GM21529 (cell line): ENCODE data around the gene DCDC1.

ENCODE experiments used
- ATAC-seq: cut with Tn5 transposase; IDR thresholded peaks from one replicate; pipeline ENCODE4 v1.9.1; 2021; ENCODE audit not compliant: unreplicated experiment

Gene DCDC1

DNA sequence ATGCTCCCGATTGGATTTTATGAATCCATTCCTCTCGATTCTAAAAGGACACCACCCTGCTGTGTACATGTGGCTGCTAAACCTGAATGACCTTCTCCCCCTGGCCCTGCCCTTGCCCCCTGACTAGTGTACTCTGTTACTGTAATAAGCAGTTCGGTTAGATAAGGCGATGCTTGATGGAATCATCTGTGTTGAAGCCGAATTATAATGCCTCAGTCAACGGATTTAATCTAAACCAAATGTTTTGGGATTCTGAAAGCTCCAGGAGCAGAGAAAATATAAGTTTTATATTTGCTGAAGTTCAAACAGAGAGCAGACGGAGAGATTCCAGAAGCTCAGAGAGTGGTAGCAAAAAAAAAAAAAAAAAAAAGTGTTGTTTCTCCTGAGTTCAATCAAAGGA is 508.0 kb downstream of the DCDC1 start:
- no peak for ATAC-seq

DNA sequence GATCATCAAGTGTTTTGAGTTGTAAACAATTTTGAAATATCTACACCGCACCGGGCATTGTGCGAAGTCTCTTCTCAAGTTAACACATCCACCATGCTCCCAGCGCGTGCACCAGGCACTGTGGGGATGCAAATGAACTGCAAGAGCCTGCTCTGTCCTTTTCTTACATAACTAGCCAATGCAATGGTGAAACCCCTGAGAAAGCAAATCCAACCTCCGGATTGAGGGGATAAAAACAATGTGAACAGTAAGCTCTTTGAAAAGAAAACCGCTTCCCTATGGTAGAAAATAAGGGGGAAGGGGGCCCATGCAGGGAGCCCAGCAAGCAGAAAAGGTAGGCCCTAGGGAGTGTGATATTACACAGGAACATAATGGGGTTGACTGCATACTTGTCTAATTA is 508.5 kb downstream of the DCDC1 start:
- ATAC-seq: no peak

DNA sequence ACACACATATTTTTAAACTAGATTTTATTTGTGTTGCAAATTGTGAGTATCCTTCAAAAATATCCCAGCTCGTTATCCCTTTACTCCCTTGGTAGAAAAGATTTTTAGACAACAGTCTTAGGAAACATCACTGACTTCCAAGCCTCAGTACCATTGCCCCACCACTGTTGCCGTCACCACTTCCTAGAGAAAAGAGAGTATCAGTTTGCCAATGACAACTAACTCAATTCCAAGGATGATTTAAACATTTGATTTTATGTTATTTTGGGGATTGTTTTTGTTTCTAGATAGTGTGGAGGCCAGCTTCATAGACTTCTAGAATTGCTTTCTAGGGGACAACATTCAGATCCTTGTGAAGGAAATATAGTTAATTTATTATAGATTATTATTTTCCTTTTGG is 509.4 kb downstream of the DCDC1 start:
- ATAC-seq: no peak

DNA sequence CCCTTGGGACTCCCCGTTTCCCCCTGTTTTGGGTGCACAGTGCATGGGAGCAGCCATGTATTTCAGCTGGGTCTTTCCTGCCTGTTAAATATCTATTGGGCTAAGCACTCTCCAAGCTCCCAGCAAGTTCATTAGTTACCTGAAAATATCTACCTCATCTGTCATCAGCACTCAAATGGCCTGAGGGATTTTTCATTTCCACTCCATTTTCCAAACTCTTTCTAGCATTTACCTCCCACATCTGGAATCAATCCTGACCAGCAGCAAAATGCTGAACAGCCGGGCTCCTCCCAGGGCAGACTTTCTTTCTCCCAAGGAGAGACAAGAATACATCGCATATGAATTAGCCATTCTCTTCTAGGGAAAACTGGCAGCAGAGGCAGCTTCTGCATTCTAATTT is 509.9 kb downstream of the DCDC1 start:
- ATAC-seq: no peak

DNA sequence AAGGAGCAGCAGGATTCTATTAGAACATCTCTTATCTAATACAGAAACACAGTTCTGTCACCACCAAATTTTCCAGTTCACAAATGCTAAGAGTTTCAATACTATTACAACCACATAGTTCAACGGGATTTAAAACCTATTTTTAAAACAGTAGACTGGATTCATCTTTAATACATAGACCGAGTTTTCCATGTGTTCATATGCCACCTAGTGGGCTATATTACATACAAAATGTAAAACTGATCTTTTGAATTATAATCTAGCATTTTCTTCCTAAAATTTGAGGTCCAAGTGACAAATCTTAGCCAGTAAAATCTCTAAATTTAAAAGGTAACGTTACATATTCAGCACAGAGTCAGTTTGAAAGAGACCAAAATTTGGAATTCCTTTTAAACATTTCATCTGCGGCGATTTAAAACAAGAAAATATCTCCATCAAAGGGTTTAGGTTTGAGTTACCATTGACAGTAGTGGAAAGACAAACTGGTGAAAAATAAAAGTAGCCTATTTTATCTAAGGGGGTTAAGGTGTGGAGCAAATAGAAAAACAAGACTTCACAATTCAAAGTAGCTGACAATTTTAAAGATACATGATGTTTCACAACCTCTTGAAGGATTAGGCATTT is 514.0 kb downstream of the DCDC1 start:
- no peak for ATAC-seq

DNA sequence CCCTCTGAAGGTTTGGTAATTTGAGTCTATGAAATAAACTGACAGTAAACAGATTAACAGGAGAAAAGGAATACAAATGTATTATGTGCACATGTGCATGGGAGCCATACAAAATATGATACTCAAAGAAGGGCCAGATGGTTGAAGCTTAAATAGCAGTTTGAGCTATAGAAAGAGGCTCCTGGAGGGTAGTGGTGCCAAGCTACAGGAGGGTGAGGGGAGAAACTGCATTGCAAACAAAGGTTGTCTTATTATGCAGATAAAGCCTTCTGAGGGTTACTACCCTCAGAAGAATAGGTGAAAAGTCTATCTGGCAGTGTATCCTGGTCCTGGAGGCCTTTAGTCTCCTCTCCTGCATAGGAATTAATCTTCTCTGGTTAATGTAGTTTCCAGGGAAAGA is 516.1 kb downstream of the DCDC1 start:
- ATAC-seq: no peak

DNA sequence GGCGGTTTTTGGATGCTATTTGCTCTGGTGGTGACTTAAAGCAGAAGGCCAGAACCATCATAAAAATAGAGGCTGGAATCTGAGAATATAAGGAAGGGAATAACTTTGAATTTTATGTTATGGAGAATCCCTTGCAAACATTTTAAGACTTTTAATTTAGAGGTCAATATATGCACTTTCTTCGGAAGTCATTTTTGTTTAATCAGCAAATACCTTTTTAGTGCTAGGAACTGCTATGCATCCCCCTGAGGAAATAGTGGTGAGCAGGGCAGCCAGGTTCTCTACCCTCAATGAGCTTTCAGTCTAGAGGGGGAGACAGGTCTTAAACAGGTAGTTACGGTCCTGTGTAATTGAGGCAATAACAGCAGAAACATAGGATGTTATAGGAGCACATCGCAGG is 516.9 kb downstream of the DCDC1 start:
- ATAC-seq: no peak

DNA sequence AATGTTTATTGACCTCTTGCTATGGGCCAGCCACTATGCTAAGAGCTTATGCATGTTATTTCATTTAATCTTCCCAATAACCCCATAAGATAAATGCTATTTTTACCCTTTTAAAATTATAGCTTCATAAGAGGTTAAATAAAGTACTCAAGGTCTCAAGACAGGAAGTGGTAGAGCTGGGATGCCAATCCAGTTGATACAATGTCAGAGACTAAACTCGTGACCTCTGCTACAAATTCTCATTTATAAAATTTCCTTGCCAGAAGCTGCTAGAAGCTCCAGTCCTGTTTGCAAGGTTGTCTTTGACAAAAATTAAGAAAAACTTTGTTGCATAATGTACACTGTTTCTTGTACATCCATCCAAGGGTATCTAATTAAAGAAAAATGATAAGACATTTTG is 517.4 kb downstream of the DCDC1 start:
- no peak for ATAC-seq

DNA sequence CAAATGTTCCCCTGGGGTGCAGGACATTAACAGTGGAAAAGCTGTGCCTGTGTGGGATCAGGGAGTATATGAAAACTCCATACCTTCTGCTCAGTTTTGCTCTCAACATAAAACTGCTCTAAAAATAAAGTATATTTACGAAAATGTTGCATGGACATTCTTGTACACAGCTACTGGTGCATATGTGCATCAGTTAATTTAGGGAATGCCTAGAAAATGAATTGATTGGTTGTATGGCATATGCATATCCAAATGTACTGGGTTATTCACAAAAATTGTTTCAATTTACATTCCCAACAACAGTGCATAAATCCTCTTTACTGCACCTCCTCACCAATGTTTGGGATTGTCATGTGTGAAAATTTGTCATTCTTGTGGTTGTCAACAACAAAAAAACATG is 532.3 kb downstream of the DCDC1 start:
- ATAC-seq: no peak

DNA sequence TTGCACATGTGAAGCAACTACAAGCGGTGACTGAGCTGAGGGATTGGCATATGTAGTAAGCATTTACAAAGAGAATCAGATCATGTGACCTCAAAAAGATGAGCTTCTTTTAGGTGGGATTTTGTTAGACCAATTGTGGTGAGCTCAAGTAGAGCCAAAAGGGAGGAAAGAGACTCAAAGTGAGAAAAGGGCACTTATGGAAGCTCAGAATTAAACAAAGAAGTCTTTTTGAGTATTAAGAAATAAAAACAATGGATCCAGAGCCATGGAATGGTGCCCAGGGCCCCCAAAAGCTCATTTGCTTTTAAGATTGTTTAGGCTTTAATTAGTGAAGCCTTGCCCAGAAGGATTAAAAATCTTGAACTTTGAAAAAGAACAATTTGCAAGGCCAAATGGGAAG is 536.7 kb downstream of the DCDC1 start:
- ATAC-seq: no peak

DNA sequence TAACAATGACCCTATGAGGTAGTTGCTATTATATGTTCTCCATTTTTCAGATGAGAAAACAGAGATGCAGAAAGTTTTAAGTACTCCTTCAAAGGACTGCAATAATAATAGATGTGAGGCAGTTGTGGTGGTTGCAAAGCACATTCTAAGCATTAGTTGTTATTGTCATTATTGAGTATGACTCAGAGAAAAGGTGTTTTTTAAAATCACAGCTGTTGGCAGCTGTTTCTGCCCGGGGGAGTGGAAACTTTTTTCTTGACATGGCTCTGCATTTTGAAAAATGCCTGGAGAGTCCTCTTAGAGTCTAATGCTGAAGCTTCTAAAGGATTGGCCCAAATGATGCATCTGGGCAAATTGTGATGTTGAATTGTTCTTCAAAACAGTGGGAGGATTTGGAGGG is 538.9 kb downstream of the DCDC1 start:
- ATAC-seq: no peak

DNA sequence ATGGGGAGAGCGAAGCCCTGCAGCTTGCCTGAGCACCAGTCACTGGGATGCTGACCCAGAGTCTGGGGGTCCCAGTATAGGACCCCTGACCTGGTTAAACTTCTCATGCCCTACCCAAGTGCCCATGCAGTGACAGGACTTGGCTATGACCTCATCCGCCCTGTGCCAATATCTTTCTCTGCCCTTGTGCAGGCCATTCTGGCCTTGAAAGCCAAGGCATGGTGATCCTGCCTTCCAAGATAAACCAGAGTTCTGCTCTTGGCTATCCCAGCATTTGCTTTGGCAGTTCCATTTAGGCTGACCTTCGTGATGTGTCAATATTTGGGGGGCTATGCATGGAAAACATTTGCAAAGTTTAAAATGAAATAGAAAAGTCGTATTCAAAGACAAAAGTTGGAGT is 542.6 kb downstream of the DCDC1 start:
- ATAC-seq: no peak

DNA sequence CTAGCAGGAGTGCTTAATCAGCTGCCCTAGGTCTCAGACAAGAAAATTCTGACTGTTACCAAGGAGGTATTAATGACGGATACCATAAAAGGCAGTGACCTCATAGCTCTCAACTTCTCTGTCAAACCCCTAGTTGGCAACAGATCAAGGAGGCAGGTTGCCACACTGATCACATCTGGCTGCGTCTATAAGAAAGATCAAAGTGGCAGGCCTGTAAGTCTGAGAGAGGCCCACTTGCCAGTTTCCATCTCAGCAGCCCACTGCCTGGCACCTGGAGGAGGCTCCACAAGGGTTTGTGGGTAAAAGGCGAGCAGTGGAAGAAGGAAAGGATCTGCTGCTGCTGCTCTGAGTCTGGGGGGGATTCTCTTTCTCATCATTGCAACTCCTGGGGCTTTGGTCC is 543.8 kb downstream of the DCDC1 start:
- ATAC-seq: no peak

DNA sequence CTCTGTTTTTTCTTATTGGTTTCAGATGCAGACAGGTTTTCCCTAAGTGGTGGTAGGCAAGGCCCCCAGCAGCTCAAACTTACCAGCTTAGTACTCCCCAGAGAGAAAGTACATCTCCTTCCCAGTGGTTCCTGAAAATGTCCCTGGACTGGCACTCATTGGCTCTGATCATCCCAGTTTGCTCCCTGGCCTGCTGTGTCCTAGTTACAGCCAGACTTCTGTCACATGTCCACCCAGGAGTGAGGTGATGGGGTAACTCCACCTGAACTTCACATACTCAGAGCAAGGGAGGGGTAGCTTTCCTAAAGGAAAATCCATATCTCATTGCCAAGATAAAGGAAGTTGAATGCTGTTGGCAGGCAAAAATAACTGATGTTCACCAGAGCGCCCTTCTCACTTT is 546.4 kb downstream of the DCDC1 start:
- ATAC-seq: no peak

DNA sequence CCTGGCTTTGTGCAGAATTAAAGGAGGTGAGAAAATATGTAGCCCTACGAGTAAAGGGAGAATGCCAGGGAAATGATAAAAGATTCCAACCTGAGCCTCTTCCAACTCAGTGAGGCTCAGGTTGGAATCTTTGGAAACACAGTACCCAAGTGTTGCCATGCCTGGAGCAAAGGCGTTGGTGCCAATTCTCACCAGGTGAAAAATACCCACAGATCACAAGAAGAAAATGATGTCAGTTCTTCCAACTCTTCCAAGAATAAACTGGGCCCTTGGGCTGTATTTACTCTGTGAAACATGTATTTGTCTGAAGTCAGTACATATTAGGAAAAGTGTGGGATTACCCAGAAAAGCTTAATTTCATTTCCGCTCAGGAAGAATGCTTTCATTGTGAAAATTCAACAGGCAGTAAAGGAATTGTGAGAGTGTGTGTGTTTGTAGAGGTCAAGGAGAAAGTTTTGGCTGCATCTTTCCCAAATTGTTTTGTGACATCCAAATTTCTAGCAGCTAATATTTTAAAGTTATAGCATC is 548.0 kb downstream of the DCDC1 start:
- ATAC-seq: no peak

DNA sequence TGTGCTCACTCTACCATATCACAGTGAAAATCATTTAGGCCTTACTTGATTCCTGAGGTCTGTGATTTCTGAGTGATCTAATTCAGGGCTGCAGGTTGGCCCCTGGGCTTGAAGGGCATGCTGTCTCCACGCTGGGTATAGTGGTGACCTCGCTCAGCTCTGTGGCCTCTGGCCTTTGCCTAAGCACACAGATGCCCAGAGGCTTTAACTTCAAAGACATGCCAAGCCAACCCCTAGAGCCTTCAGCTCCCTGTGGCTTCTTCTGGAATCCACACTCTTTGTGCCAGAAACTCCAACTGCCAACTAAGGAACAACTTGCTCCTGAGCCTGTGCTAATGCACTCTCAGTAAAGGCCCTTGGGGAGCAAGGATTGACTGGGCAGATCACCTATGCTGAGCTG is 550.8 kb downstream of the DCDC1 start:
- ATAC-seq: no peak

DNA sequence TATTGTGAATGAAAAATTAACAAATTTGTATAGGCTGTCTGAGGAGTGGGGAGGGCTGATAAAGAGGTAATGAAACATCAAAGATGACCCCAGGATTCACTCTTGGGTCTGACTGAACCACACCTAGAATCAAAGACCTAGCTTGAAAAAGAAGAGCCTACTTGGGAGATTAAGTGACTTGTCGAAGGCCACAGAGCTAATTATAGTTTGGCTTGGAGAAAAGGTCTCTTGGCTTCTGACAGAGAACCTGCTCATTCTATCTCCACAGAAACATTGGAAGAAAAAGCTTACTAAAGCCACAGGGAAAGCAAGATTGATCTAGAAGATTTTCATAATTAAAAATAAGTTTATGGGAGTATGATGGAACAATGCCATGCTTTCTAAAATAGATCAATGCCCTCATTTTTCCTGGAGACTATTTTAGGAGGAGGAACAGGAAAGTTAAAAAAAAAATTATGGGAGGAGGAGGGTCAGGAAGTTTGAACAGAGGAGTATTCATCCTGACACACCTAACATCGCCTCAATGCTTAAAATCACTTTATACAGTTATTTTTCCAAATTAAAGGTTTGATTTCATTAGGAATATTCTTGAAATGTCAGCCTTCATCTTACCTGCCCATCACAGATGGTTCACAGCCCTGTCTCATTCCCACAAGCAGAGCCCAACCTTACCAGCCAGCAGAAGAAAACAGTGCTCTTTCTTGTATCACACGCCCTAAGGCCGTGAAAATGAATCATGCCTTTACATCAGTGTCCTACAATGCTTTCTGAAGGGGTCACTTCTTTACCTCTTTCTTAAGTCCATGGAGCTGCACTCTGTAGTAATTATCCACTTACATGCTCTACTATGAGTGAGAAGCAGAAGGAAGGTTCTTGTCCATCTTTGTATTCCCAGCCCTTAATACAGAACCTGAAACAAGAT is 552.3 kb downstream of the DCDC1 start:
- ATAC-seq: no peak

DNA sequence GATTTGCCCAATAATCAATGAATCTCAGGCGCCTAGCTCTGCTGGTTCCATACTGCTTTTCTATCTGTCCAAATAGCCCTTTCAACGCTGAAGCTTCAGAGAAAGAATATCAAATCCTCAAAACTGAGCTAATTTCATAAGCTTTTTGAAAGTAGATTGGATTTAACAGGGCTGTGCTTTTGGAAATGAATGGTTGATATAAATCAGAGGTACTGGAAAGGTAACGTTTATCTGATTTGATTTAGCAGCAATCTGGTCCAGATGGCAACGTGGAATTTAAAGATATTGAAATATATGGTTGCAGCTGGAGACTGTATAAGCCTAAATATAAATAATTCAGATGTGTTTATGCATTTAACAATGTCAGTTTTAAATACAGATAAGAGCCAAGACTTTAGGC is 553.9 kb downstream of the DCDC1 start:
- no peak for ATAC-seq

DNA sequence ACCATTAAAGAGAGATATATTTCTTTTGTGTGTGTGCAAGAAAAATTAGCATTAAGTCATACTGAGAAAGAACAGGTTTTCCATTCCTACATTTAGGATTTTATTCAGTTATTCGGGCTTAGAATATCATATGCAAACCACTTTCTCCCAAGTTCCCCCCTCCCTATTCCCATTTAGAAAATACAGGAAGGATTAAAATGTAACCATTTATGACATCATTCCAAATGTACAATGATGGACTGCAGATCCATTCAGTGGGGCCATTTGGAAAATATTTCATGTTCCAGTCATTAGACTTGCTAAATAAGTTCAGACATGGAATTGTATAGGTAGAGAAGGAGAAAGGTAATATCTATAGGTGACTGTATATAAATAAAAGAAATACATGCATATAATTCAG is 554.8 kb downstream of the DCDC1 start:
- ATAC-seq: no peak
